Osteoblast (primary cell): Measurements from ENCODE around the gene BRSK2. TPM values are rescaled to one million over a fixed set of nuclear protein-coding genes. Genes with fewer than 3 reads are reported as not detected.

ENCODE experiments used
- DNase-seq: peaks from one replicate; pipeline ENCODE4 v3.0.0; 2011; ENCODE audit warnings: low spot score, mixed read lengths; ENCODE audit not compliant: insufficient read length; ENCODE audit errors: missing footprints
- H2AFZ ChIP-seq: 2 replicates; pipeline ENCODE4 v1.6.0; 2011; ENCODE audit warnings: mild to moderate bottlenecking, low read length
- H3K27ac ChIP-seq: 2 replicates; pipeline ENCODE4 v1.5.1; 2011; ENCODE audit warnings: mild to moderate bottlenecking, low read depth, low read length, moderate library complexity
- H3K27me3 ChIP-seq: 2 replicates; pipeline ENCODE4 v1.6.0; 2012; ENCODE audit warnings: mild to moderate bottlenecking, control low read depth, inconsistent platforms, low read length, moderate library complexity; ENCODE audit not compliant: insufficient read depth
- H3K36me3 ChIP-seq: 2 replicates; pipeline ENCODE4 v1.5.1; 2011; ENCODE audit warnings: mild to moderate bottlenecking, low read length, control low read depth, moderate library complexity; ENCODE audit not compliant: insufficient read depth
- H3K4me1 ChIP-seq: 2 replicates; pipeline ENCODE4 v1.5.1; 2011; ENCODE audit warnings: mild to moderate bottlenecking, low read length, control low read depth, moderate library complexity; ENCODE audit not compliant: insufficient read depth
- H3K4me2 ChIP-seq: 2 replicates; pipeline ENCODE4 v1.6.0; 2011; ENCODE audit warnings: mild to moderate bottlenecking, low read length; ENCODE audit not compliant: insufficient read depth
- H3K4me3 ChIP-seq: fragments of 200-600 bp; sonication (generic); 3 replicates; pipeline ENCODE4 v1.5.1; 2012; ENCODE audit warnings: mild to moderate bottlenecking, low read length, inconsistent platforms; ENCODE audit not compliant: insufficient read depth
- H3K79me2 ChIP-seq: 2 replicates; pipeline ENCODE4 v1.6.0; 2012; ENCODE audit warnings: mild to moderate bottlenecking, low read length, control low read depth, inconsistent platforms; ENCODE audit not compliant: insufficient read depth
- H3K9me3 ChIP-seq: 2 replicates; pipeline ENCODE4 v1.5.1; 2011; ENCODE audit warnings: low read depth, low read length, control low read depth
- H4K20me1 ChIP-seq: 2 replicates; pipeline ENCODE4 v1.6.0; 2012; ENCODE audit warnings: mild to moderate bottlenecking, low read length, control low read depth; ENCODE audit not compliant: insufficient read depth
- total RNA-seq: library from RNA; depleted of rRNA; stranded (reverse); fragments of >200 nt; gene quantifications from 2 replicates; pipeline ENCODE4 v1.2.3, GENCODE V29; 2012
- TF ChIP-seq, protein P1 (sequence below): IDR thresholded peaks from 2 replicates; pipeline ENCODE4 v1.5.1; 2011; ENCODE audit warnings: mild to moderate bottlenecking, low read depth, low read length, moderate library complexity; ENCODE audit errors: extremely low read depth

BRSK2 gene
- total RNA-seq, 1 donor = 0.36 TPM

DNA sequence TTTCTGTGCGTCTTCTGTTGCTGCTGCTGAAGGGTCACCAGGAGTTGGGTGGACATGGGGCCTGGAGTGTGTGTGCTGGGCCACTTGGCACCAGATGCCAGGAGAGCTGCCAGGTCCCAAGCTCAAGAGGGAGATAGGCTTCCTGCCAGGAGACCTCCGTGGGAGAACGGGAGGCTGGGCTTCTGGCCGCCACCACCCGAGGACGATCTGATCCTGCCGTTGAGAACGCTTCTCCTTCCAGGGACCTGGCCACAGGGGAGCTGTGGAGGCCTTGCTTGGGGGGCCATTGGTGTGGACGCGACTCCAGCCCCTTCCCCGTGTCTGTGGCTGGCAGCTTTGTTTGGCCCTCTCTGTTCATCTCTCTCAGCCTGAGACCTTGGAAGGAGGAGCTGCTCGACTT, 2.4 kb downstream of the BRSK2 start:
- Histone ChIP-seq H3K9me3 (no peaks in the 10 kb centered on the region), H4K20me1 (no peaks in the 10 kb centered on the region), H2AFZ (no peak overlapping the region), H3K4me3 (no peak overlapping the region), H3K4me2 (no peak overlapping the region), H3K27me3 (peaks cover 31% of the 10 kb centered on the region), H3K27ac (no peak overlapping the region), H3K4me1 (peaks cover 6% of the 10 kb centered on the region), H3K36me3 (no peaks in the 10 kb centered on the region), H3K79me2 (no peaks in the 10 kb centered on the region)
- DNase-seq = peak; percentile 85
- TF ChIP-seq, protein P1, sequence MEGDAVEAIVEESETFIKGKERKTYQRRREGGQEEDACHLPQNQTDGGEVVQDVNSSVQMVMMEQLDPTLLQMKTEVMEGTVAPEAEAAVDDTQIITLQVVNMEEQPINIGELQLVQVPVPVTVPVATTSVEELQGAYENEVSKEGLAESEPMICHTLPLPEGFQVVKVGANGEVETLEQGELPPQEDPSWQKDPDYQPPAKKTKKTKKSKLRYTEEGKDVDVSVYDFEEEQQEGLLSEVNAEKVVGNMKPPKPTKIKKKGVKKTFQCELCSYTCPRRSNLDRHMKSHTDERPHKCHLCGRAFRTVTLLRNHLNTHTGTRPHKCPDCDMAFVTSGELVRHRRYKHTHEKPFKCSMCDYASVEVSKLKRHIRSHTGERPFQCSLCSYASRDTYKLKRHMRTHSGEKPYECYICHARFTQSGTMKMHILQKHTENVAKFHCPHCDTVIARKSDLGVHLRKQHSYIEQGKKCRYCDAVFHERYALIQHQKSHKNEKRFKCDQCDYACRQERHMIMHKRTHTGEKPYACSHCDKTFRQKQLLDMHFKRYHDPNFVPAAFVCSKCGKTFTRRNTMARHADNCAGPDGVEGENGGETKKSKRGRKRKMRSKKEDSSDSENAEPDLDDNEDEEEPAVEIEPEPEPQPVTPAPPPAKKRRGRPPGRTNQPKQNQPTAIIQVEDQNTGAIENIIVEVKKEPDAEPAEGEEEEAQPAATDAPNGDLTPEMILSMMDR = no peak

DNA sequence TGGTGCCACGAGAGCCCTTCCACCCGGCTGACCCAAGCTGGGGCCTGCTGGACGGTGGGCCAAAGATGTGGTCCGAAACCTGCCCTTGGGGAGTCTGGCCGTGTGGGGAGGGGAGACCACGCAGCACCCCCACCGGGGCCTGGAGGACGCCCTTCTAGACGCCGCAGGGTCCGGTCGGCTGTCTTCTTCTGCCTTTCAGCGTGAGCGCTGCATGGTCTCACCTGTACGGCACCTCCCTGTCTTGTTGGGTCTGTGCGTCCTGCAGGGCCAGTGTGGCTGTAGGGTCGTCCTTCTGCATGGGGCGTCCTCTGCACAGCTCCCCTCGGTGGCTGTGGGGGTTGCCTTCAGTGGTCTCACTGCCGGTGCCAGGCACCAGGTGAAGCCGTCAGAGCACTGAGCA, 2.8 kb downstream of the BRSK2 start:
- Histone ChIP-seq H2AFZ (no peak overlapping the region), H3K79me2 (no peaks in the 10 kb centered on the region), H3K27ac (no peak overlapping the region), H3K27me3 (peaks cover 31% of the 10 kb centered on the region), H3K9me3 (no peaks in the 10 kb centered on the region), H3K36me3 (no peaks in the 10 kb centered on the region), H3K4me1 (peaks cover 6% of the 10 kb centered on the region), H3K4me3 (no peak overlapping the region), H4K20me1 (no peaks in the 10 kb centered on the region), H3K4me2 (no peak overlapping the region)
- TF ChIP-seq, protein P1 = no peak
- DNase-seq = no peak

DNA sequence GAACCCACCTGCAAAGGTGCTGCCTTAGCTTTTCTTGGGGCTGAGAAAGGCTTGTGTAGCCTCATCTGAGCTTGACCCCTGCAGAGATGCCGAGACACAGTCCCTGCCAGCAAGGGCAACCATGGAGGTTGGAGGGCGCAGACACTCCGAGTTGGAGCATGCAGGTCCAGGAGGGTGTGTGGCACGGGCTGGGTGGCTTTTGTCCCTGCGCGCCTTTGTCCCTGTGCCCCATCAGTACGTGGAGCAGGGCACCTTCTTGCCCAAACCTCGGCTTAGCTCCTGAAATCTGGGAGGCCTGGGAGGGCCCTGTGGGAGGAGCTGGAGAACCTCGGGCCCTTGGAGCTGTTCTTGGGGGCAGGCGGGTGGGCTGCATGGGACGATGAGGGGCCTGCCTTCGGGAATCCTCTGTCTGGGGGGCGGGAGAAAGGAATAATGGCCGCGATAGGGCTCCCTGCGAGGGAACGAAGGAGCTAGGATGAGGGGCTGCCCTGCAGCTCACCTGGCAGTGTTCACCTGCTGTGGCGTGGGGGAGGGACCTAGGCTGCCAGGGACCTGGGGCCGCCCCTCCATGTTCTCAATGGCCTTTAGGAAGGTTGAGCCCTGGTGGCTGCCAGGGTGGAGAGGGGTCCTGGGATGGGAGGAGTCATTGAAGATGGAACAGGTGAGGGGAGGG, 3.4 kb downstream of the BRSK2 start:
- Histone ChIP-seq H3K27ac (no peak overlapping the region), H2AFZ (no peak overlapping the region)
- TF ChIP-seq, protein P1 = no peak

DNA sequence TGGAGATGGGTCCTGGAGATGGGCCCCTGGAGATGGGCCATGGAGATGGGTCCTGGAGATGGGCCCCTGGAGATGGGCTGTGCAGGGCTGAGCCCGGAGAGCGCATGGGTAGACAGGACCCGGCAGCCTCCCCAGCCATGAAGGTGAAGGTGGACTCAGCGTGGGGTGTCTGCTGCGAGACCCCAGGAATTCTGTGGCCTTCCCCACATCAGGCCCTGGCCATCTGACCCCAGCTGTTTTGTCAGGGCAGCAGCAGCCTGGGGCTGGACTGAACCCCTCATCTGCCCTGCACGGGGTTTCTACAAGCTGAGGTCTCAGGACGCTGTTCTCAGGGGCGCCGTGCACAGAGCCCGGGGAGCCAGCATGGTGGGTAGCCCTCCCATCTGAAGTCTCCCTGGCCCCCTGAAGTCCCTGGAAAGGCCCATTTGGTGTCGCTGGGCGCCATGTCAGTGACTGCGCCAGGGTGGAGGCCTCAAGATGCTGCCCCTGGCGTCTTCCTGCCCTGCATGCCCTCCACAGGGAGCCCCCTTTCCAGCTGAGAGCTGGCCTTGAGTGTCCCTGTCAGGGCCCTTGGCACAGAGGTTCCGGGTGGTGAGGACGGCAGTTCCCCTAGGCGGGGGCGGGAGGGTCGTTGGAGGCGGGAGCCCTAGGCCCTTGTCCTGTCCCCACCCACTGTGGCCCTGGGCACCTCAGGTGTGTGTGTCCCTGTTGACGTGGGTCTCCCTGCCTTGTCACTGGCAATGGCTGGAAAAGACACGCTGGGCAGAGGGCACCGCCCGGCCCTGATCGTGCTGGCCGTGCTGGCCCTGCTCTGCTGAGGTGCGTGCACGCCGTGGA, 5.4 kb downstream of the BRSK2 start:
- DNase-seq = peak; percentile 76
- no peaks in the 10 kb centered on the region for H3K9me3 ChIP-seq
- H3K27ac ChIP-seq = no peak overlapping the region
- no peak overlapping the region for H3K4me2 ChIP-seq
- no peaks in the 10 kb centered on the region for H3K4me1 ChIP-seq
- no peak overlapping the region for H2AFZ ChIP-seq
- no peaks in the 10 kb centered on the region for H3K36me3 ChIP-seq
- peaks cover 24% of the 10 kb centered on the region for H3K27me3 ChIP-seq
- no peaks in the 10 kb centered on the region for H3K79me2 ChIP-seq
- no peak overlapping the region for H3K4me3 ChIP-seq
- no peaks in the 10 kb centered on the region for H4K20me1 ChIP-seq
- TF ChIP-seq, protein P1 = no peak

More for the DNA sequence above, 3.4 kb downstream of the BRSK2 start:
- Histone ChIP-seq H3K79me2 (no peaks in the 10 kb centered on the region), H3K4me3 (no peak overlapping the region), H4K20me1 (no peaks in the 10 kb centered on the region), H3K4me1 (peaks cover 6% of the 10 kb centered on the region), H3K27me3 (peaks cover 31% of the 10 kb centered on the region), H3K36me3 (no peaks in the 10 kb centered on the region), H3K4me2 (no peak overlapping the region), H3K9me3 (no peaks in the 10 kb centered on the region)
- peak; percentile 79 for DNase-seq
